Left lung (tissue), 10 donors: Measurements from ENCODE around the gene ALDH3B2. TPM values are rescaled to one million over a fixed set of nuclear protein-coding genes. Genes with fewer than 3 reads are reported as not detected.

ENCODE experiments used
- ATAC-seq: fragments of 200-7000 bp; cut with Tn5 transposase; one replicate; pipeline ENCODE4 v1.9.1; 2020; ENCODE audit warnings: moderate library complexity
- DNase-seq, 4 donors: peaks; one replicate each; pipeline ENCODE4 v3.0.0-alpha.2; 2013 to 2020
- H3K27ac ChIP-seq, 2 donors: fragments of 200-600 bp; sonication (generic) in 1 of 2; one replicate each; pipeline versions ENCODE4 v1.5.0 to v1.8.0; 2020 to 2021
- H3K27me3 ChIP-seq, 2 donors: fragments of 200-600 bp; sonication (generic) in 1 of 2; one replicate each; pipeline versions ENCODE4 v1.5.0 to v1.8.0; 2020 to 2021
- H3K36me3 ChIP-seq, 2 donors: fragments of 200-600 bp; sonication (generic) in 1 of 2; one replicate each; pipeline versions ENCODE4 v1.5.0 to v1.8.0; 2020 to 2021
- H3K4me1 ChIP-seq, 2 donors: fragments of 200-600 bp; one replicate each; pipeline ENCODE4 v1.8.0; 2021
- H3K4me3 ChIP-seq, 2 donors: fragments of 200-600 bp; sonication (generic) in 1 of 2; one replicate each; pipeline versions ENCODE4 v1.5.0 to v1.8.0; 2020 to 2021; ENCODE audit warnings: mild to moderate bottlenecking in 1 of 2
- H3K9me3 ChIP-seq, 2 donors: fragments of 200-600 bp; sonication (generic) in 1 of 2; one replicate each; pipeline versions ENCODE4 v1.5.0 to v1.8.0; 2020 to 2021
- intact Hi-C, 2 donors: fragments of 100-400 bp; cut with DNase I; formaldehyde crosslinking; loops; one replicate each; pipeline versions ENCODE4 v1.11.2 to v1.14.2; 2022
- polyA plus RNA-seq, 6 donors: library from polyadenylated mRNA; unstranded; fragments of 120-200 nt; gene quantifications; one replicate each; pipeline ENCODE4 v1.2.1, GENCODE V29; 2013; ENCODE audit not compliant: insufficient read length in 6 of 6
- total RNA-seq, 2 donors: library from RNA; stranded (reverse); fragmentation: NEBNext Ultra II Directional; extraction: Animal tissue kit (Norgen Biotek cat#: 25700); gene quantifications; one replicate each; pipeline ENCODE4 v1.2.1, GENCODE V29; 2021
- TF ChIP-seq, protein P1 (sequence below), 2 donors: fragments of 200-600 bp; sonication (generic) in 1 of 2; IDR thresholded peaks; one replicate each; pipeline versions ENCODE4 v1.5.0 to v1.8.0; 2021; ENCODE audit warnings: antibody characterized with exemption in 2 of 2
- donor health status: DM: no; HTN: yes; CAD: no.
- donor health status: DM: no; HTN: no; CAD: no.

ALDH3B2 gene
- total and polyA plus RNA-seq, 8 donors, result 0.79 to 1.7 (median 0.98) TPM

DNA sequence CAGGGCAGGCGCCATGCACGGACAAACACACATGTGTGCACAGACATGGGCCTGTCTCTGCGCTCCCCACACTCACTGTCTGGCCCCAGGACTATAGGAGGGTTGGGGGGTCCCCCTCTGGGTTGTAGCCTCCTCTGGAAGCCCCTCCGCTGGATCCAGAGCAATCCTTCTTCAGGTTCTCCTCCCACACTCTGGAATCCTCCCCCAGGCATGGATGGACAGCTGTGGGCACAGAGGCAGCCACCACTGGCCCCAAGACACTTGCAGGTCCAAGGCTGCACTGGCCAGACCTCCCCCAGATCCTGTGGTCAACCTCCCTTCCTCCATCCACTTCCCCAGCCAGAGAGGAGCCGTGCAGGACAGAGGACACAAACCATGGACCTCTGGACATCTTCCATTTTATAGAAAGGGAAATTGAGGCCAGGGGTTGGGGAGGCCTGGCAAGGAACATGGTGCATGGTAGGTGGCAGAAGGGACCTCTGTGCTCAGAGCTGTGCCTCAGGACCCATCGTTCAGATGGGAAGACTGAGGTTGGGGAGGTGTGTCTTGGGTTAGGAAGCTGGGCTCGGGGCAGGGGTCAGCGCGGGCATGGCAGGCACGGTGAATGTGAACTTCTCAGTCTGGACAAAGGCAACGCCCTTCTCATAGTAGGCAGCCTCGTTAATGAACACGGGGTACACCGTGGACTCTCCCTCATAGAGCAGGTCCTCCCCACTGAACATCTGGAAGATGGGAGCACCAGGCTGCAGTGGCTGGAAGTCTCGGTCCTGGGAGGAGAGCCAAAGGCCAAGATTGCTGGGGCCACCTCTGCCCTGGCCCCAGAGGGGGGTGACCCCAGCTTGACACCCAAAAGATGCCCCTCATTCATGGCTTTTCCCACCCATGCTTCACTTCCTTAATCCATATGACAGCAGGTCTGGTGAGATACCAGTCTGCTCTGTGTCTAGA is 32.0 kb downstream of the ALDH3B2 start:
- H3K4me3 ChIP-seq, result no peak overlapping the region
- peaks cover 0 to 6% of the 10 kb centered on the region in 2 donors for H3K9me3 ChIP-seq
- H3K27ac ChIP-seq, result no peak overlapping the region
- intact Hi-C loops, result no loop called here
- DNase-seq (peak in 1 of 4 donors; percentile 25), ATAC-seq (no peak)
- TF ChIP-seq, protein P1, sequence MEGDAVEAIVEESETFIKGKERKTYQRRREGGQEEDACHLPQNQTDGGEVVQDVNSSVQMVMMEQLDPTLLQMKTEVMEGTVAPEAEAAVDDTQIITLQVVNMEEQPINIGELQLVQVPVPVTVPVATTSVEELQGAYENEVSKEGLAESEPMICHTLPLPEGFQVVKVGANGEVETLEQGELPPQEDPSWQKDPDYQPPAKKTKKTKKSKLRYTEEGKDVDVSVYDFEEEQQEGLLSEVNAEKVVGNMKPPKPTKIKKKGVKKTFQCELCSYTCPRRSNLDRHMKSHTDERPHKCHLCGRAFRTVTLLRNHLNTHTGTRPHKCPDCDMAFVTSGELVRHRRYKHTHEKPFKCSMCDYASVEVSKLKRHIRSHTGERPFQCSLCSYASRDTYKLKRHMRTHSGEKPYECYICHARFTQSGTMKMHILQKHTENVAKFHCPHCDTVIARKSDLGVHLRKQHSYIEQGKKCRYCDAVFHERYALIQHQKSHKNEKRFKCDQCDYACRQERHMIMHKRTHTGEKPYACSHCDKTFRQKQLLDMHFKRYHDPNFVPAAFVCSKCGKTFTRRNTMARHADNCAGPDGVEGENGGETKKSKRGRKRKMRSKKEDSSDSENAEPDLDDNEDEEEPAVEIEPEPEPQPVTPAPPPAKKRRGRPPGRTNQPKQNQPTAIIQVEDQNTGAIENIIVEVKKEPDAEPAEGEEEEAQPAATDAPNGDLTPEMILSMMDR (IDR thresholded peaks at IDR 0.05), result no peak
- H3K36me3 ChIP-seq, result no peaks in the 10 kb centered on the region
- peaks cover 0 to 44% of the 10 kb centered on the region in 2 donors for H3K27me3 ChIP-seq
- peaks cover 0 to 10% of the 10 kb centered on the region in 2 donors for H3K4me1 ChIP-seq

DNA sequence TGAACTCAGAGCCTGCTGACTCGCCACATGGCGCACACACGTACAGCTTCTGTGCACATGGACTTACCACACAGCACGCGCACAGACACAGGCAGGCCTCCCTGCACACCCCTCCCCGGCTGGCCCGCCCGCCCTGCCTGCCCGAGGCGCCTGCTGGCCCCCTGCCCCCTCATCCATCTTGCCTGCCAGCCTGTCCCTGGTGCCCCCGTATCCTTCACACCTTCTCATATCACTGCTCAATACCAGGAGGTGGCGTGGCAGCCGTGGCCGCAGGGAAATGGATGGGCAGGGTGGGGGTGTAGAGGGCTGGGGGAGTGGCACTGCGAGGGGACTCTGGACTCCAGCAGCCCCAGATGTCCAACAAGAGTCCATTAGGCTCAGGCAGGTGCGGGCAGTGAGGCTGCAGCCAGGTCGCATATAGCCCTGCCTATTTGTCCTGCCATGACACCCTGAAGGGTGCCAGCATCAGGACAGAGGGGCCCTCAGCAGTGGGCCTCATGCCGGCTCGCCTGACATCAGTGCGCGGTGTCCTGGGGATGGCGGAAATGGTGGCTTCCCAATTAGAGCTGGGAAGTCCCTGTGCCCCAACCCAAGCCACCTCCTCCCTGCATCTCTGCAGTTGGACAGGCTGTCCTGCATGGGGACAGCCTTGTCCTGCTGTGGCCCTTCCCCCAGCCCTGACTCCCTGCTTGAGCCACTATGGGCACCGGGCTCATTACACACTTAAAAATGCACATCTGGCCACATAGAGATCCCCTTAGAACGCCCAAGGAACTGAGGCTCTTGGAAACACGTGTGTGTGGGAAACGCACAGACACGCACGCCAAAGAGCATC is 32.9 kb downstream of the ALDH3B2 start:
- Histone ChIP-seq H3K9me3 (peaks cover 0 to 6% of the 10 kb centered on the region in 2 donors), H3K27me3 (peaks cover 0 to 35% of the 10 kb centered on the region in 2 donors), H3K4me1 (peaks cover 0 to 1% of the 10 kb centered on the region in 2 donors), H3K4me3 (no peak overlapping the region), H3K36me3 (no peaks in the 10 kb centered on the region), H3K27ac (no peak overlapping the region)
- intact Hi-C loops, result no loop called here
- DNase-seq (peak in 1 of 4 donors; percentile 72), ATAC-seq (no peak)
- TF ChIP-seq, protein P1 (IDR thresholded peaks at IDR 0.05), result no peak

DNA sequence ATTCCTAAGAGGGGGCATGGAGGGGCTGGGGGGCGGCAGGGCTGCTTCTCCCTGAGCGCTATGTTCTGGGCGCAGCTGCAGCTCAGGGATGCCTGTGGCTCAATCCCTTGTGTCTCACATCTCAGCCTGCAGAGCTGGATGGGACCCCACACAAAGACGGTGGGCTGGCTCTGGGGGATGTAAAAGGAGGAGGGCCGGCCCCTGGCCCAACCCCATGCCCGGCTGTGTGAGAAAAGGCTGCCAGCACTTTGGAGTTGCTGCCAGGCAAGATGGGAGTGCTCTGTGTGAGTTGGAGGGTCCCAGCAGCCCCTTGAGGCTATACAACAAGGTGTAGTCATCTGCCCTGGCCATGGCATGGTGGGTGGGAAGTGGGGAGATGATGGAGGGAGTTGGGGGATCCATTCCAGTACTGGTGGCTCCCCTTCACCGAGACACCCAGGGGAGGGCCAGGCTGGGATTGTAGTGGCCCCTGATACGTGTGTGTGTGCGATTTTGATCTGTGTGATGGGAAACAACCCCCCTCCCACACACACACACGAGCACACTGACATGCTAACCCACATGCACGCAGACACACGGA is 33.6 kb downstream of the ALDH3B2 start:
- intact Hi-C loops, result no loop called here
- Histone ChIP-seq H3K4me1 (no peaks in the 10 kb centered on the region), H3K4me3 (no peak overlapping the region), H3K36me3 (no peaks in the 10 kb centered on the region), H3K9me3 (peaks cover 0 to 6% of the 10 kb centered on the region in 2 donors), H3K27me3 (peaks cover 0 to 31% of the 10 kb centered on the region in 2 donors), H3K27ac (no peak overlapping the region)
- ATAC-seq (no peak), DNase-seq (no peak)
- TF ChIP-seq, protein P1 (IDR thresholded peaks at IDR 0.05), result no peak

DNA sequence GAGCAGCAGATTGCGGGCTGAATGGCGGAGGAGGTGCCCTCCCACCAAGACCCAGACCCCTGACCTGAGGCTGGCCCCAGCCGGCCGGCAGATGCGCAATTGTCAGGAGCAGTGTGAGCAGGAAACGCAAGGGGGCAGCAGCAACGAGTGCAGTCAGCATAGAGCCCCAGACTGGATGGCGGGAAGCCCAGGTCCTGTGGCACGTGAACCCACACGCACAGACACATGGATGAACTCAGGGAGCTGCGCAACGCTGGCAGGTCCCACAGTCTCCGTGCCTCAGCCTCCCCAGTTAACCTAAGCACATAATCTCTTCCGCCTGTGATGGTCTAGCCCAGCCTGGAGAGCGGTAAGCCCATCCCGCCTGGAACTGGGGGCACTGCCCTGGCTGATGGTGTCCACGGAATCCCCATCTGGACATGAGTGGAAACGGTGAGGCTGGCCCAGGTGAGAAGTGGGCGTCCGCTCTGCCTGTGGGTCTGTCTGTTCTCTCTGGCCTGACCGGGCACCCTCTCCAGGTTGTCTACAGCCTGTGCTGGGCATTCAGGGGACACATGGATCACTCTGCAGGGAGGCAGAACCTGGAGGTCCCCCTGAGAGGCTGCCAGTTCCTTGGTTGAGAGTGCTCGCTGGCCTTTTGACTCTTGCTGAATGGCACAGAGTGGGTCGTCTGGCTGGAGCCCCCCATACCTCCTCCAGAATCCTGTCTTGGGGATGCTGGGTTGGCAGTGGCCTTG is 34.2 kb downstream of the ALDH3B2 start:
- TF ChIP-seq, protein P1 (IDR thresholded peaks at IDR 0.05), result peak; percentile 50 to 55
- no peak overlapping the region for H3K27ac ChIP-seq
- ATAC-seq (peak; percentile 90), DNase-seq (peak in 2 of 4 donors; percentile 57 to 82)
- H3K27me3 ChIP-seq, result peaks cover 0 to 31% of the 10 kb centered on the region in 2 donors
- intact Hi-C loops, result no loop called here
- no peaks in the 10 kb centered on the region for H3K4me1 ChIP-seq
- H3K4me3 ChIP-seq, result no peak overlapping the region
- H3K36me3 ChIP-seq, result no peaks in the 10 kb centered on the region
- peaks cover 0 to 6% of the 10 kb centered on the region in 2 donors for H3K9me3 ChIP-seq
